Keratinocyte (primary cell): ENCODE data around the gene SRPK2. TPM values are rescaled to one million over a fixed set of nuclear protein-coding genes. Genes with fewer than 3 reads are reported as not detected.
"Not testable (repeated sequence)": the region's sequence is repeated elsewhere in the genome, so short reads cannot be mapped to it uniquely, and the experiment has no call there.

Experiments
- DNase-seq: peaks from one replicate; pipeline ENCODE4 v3.0.0-alpha.2; 2011; ENCODE audit warnings: low read depth, missing footprints, low spot score
- FAIRE-seq: peaks from 2 replicates; lab custom pipeline; 2011; peaks lifted over from hg19 to GRCh38; lab: Jason Lieb, UNC
- H2AFZ ChIP-seq: 2 replicates; pipeline ENCODE4 v1.6.0; 2012; ENCODE audit warnings: low read length, control low read depth, inconsistent platforms; ENCODE audit not compliant: control insufficient read depth
- H3K27ac ChIP-seq: 2 replicates; pipeline ENCODE4 v1.5.1; 2011; ENCODE audit warnings: low read length; ENCODE audit not compliant: control insufficient read depth, insufficient read depth
- H3K27me3 ChIP-seq: 3 replicates; pipeline ENCODE4 v1.6.0; 2011; ENCODE audit warnings: low read length; ENCODE audit not compliant: control insufficient read depth, insufficient read depth; ENCODE audit errors: extremely low read depth
- H3K36me3 ChIP-seq, 2 experiments: 2 replicates in 1 of 2; 3 replicates in 1 of 2; pipeline ENCODE4 v1.5.1; 2011; ENCODE audit warnings: low read length in 2 of 2, mild to moderate bottlenecking in 1 of 2; ENCODE audit not compliant: control insufficient read depth in 2 of 2, insufficient read depth in 2 of 2; ENCODE audit errors: extremely low read depth in 1 of 2
- H3K4me1 ChIP-seq: 3 replicates; pipeline ENCODE4 v1.5.1; 2011; ENCODE audit warnings: low read length; ENCODE audit not compliant: control insufficient read depth, insufficient read depth; ENCODE audit errors: extremely low read depth
- H3K4me2 ChIP-seq: 3 replicates; pipeline ENCODE4 v1.6.0; 2011; ENCODE audit warnings: low read depth, low read length; ENCODE audit not compliant: control insufficient read depth, insufficient read depth; ENCODE audit errors: extremely low read depth
- H3K4me3 ChIP-seq, 3 experiments: fragments of 200-600 bp in 1 of 3; sonication (generic) in 1 of 3; 2 replicates in 2 of 3; 3 replicates in 1 of 3; pipeline ENCODE4 v1.5.1; 2011 to 2016; ENCODE audit warnings: low read length in 3 of 3, mild to moderate bottlenecking in 3 of 3, control low read depth in 2 of 3, inconsistent platforms in 1 of 3, low read depth in 1 of 3, mixed read lengths in 1 of 3, mixed run types in 1 of 3, moderate library complexity in 1 of 3; ENCODE audit not compliant: control insufficient read depth in 2 of 3, insufficient read depth in 2 of 3; ENCODE audit errors: extremely low read depth in 1 of 3
- H3K79me2 ChIP-seq: 2 replicates; pipeline ENCODE4 v1.6.0; 2012; ENCODE audit warnings: low read length; ENCODE audit not compliant: control insufficient read depth, insufficient read depth
- H3K9ac ChIP-seq: 3 replicates; pipeline ENCODE4 v1.6.0; 2011; ENCODE audit warnings: low read length; ENCODE audit not compliant: control insufficient read depth, insufficient read depth; ENCODE audit errors: extremely low read depth
- H3K9me1 ChIP-seq: 3 replicates; pipeline ENCODE4 v1.6.0; 2011; ENCODE audit warnings: low read length; ENCODE audit not compliant: control insufficient read depth, insufficient read depth; ENCODE audit errors: extremely low read depth
- H3K9me3 ChIP-seq: 2 replicates; pipeline ENCODE4 v1.5.1; 2012; ENCODE audit warnings: low read depth, low read length; ENCODE audit not compliant: control insufficient read depth
- H4K20me1 ChIP-seq: 3 replicates; pipeline ENCODE4 v1.6.0; 2011; ENCODE audit warnings: low read length; ENCODE audit not compliant: control insufficient read depth, insufficient read depth; ENCODE audit errors: extremely low read depth
- EZH2 ChIP-seq: IDR thresholded peaks from one replicate; pipeline ENCODE4 v1.6.1; 2012; ENCODE audit warnings: inconsistent platforms, mild to moderate bottlenecking, low read length, moderate library complexity
- dilution Hi-C: fragments of 300-500 bp; cut with MboI; formaldehyde crosslinking; loops from one replicate; pipeline ENCODE4 v1.7.0; 2020; ENCODE audit warnings: low sequenced_read_pairs; ENCODE audit not compliant: extremely low pct_ligation_motif_present
- polyA plus RNA-seq, 5 experiments: library from polyadenylated mRNA; depleted of rRNA in 3 of 5; stranded (reverse) in 3 of 5; stranded (forward) in 1 of 5; unstranded in 1 of 5; fragments of >200 nt; gene quantifications; 1 replicate in 1 of 5; 2 replicates in 3 of 5; 3 replicates in 1 of 5; pipeline versions ENCODE4 v1.2.1 to v1.2.3, GENCODE V29; 2011 to 2012; ENCODE audit warnings: missing spikeins in 2 of 5, low read depth in 1 of 5, low replicate concordance in 1 of 5
- TF ChIP-seq, protein P1 (sequence below), 3 experiments: IDR thresholded peaks in 1 of 3; conservative IDR thresholded peaks in 1 of 3; optimal IDR thresholded peaks in 1 of 3; 2 replicates in 2 of 3; 3 replicates in 1 of 3; pipeline versions ENCODE3 to v1.5.1; 2011; ENCODE audit warnings: low read length in 3 of 3, mild to moderate bottlenecking in 3 of 3, moderate library complexity in 2 of 3, control low read depth in 1 of 3, inconsistent platforms in 1 of 3; ENCODE audit not compliant: insufficient read depth in 2 of 3; ENCODE audit errors: extremely low read depth in 1 of 3

Gene SRPK2
- polyA plus RNA-seq, 1 donor (not counting 4 experiments of a cell fraction or from before 2014, with no cell fraction given), result 40.2 TPM

DNA sequence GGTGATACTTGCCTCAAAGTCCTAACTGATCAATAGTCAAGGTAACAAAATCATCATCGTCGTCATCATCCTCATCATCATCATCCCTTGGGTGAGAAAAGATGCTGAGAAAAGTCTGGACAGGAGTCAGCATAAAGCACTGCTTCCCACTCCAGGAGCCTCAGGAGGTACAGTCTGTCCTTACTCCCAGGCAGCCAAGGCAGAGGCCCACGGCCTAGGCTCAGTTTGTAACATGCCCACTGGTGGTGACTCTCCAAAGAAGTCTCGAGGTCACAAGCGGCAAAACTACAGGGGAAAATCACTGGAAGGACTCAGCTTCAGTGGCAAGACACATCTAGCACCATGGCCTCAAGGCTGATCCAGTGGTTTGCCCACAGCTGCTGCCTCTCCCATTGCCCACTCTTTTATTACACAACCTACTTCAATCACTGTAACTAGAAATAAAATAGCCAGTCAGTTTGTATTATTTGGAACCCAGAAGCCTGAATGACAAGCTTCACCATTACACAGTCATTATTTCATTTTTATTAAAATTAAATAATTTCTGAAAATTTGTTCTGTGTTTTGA, 150.4 kb downstream of the SRPK2 start:
- Histone ChIP-seq H3K36me3 (no peaks in the 10 kb centered on the region), H3K4me1 (peaks cover 18% of the 10 kb centered on the region), H4K20me1 (peaks cover 3% of the 10 kb centered on the region), H3K4me3 (no peak overlapping the region), H3K9me3 (no peaks in the 10 kb centered on the region), H2AFZ (no peak overlapping the region), H3K79me2 (peaks cover 90% of the 10 kb centered on the region), H3K9me1 (no peaks in the 10 kb centered on the region), H3K27ac (no peak overlapping the region), H3K9ac (no peak overlapping the region), H3K27me3 (no peaks in the 10 kb centered on the region), H3K4me2 (no peak overlapping the region)
- dilution Hi-C loops, result no loop called here
- DNase-seq (no peak), FAIRE-seq (no peak)
- TF ChIP-seq, protein P1, sequence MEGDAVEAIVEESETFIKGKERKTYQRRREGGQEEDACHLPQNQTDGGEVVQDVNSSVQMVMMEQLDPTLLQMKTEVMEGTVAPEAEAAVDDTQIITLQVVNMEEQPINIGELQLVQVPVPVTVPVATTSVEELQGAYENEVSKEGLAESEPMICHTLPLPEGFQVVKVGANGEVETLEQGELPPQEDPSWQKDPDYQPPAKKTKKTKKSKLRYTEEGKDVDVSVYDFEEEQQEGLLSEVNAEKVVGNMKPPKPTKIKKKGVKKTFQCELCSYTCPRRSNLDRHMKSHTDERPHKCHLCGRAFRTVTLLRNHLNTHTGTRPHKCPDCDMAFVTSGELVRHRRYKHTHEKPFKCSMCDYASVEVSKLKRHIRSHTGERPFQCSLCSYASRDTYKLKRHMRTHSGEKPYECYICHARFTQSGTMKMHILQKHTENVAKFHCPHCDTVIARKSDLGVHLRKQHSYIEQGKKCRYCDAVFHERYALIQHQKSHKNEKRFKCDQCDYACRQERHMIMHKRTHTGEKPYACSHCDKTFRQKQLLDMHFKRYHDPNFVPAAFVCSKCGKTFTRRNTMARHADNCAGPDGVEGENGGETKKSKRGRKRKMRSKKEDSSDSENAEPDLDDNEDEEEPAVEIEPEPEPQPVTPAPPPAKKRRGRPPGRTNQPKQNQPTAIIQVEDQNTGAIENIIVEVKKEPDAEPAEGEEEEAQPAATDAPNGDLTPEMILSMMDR (optimal IDR thresholded peaks at IDR 0.05 in 1 of 3, IDR thresholded peaks at IDR 0.05 in 1 of 3, conservative IDR thresholded peaks at IDR 0.05 in 1 of 3; ENCODE audit: extremely low read depth in 1 of 3, insufficient read depth in 2 of 3, low read length in 3 of 3), result no peak
- TF ChIP-seq EZH2, result no peak

DNA sequence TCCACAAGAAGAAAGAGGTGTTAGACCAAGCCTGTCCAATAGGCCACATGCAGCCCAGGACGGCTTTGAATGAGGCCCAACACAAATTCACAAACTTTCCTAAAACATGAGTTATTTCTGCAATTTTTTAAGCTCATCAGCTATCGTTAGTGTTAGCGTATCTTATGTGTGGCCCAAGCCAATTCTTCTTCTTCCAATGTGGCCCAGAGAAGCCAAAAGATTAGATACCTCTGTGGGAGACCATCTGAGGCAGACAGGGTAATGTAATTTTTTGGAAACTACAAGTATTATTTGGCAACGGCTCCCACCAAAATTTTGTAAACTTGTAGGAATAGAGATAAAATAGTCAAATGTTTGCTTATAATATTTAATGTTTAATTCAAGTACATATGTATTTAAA, 153.8 kb downstream of the SRPK2 start:
- Histone ChIP-seq H3K4me3 (no peak overlapping the region), H3K27ac (no peak overlapping the region), H3K9ac (no peak overlapping the region), H3K4me1 (peaks cover 36% of the 10 kb centered on the region), H2AFZ (no peak overlapping the region), H4K20me1 (peaks cover 3% of the 10 kb centered on the region), H3K36me3 (no peaks in the 10 kb centered on the region), H3K4me2 (no peak overlapping the region), H3K9me1 (no peaks in the 10 kb centered on the region), H3K27me3 (no peaks in the 10 kb centered on the region), H3K79me2 (peaks cover 72% of the 10 kb centered on the region), H3K9me3 (no peaks in the 10 kb centered on the region)
- dilution Hi-C loops, result no loop called here
- DNase-seq (no peak), FAIRE-seq (no peak)
- no peak for TF ChIP-seq EZH2
- TF ChIP-seq, protein P1 (optimal IDR thresholded peaks at IDR 0.05 in 1 of 3, IDR thresholded peaks at IDR 0.05 in 1 of 3, conservative IDR thresholded peaks at IDR 0.05 in 1 of 3; ENCODE audit: extremely low read depth in 1 of 3, insufficient read depth in 2 of 3, low read length in 3 of 3), result no peak

- H2AFZ ChIP-seq, H3K36me3 ChIP-seq, DNase-seq, H3K4me3 ChIP-seq, H3K27me3 ChIP-seq, H3K9me1 ChIP-seq, FAIRE-seq, H3K4me2 ChIP-seq, H4K20me1 ChIP-seq, dilution Hi-C loops, H3K27ac ChIP-seq, H3K9me3 ChIP-seq, H3K9ac ChIP-seq: not testable (repeated sequence)
- Histone ChIP-seq H3K4me1 (peaks cover 51% of the 10 kb centered on the region), H3K79me2 (peaks cover 67% of the 10 kb centered on the region)
Observed at GRCh38 chr7:105232829-105233291, 155.9 kb downstream of the SRPK2 start.
